ENCODE data around the gene TFE3. TPM values are rescaled to one million over a fixed set of nuclear protein-coding genes. Genes with fewer than 3 reads are reported as not detected.
A peak's percentile ranks its signal among the peaks of the same experiment; 100 is the strongest.

Gene TFE3
- total RNA-seq, 2 donors from 2014 or later = 34.5 to 36.2 TPM

- intact Hi-C loops (cut with DNase I) = no loop called here
- ATAC-seq (no peak), DNase-seq (no peak)
These were observed 21.1 kb upstream of the TFE3 start for GRCh38 chrX:49064303-49064702.

GRCh38 chrX:49063715-49064114 is 20.6 kb upstream of the TFE3 start:
- intact Hi-C loops (cut with DNase I) = no loop called here
- DNase-seq (no peak), ATAC-seq (no peak)

GRCh38 chrX:49061916-49062315 is 18.8 kb upstream of the TFE3 start:
- intact Hi-C loops (cut with DNase I) = no loop called here
- ATAC-seq (no peak), DNase-seq (no peak)

DNA sequence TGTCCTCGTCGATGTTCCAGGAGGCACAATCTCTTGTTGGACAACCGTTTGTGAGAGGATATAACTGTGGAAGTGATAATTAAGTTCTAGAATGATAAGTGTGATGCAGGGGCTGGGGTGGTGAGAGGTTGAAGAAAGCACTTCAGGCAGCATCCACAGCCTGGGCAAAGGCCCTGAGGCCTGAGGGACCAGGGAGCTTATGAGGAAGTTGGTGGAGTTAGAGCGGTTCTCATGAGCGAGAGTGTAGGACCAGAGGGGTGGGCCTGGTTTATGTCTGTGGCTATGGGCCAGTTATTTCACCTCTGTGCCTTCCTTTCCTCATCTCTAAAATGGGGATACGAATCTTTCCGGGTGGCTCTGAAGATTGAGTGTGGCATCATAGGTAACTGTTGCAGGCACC is 18.3 kb upstream of the TFE3 start:
- ATAC-seq = no peak
- intact Hi-C loops (cut with DNase I) = no loop called here
- no peak for DNase-seq

- DNase-seq = no peak
- intact Hi-C loops (cut with DNase I) = no loop called here
- ATAC-seq = no peak
These were observed 17.8 kb upstream of the TFE3 start for GRCh38 chrX:49060914-49061313.

DNA sequence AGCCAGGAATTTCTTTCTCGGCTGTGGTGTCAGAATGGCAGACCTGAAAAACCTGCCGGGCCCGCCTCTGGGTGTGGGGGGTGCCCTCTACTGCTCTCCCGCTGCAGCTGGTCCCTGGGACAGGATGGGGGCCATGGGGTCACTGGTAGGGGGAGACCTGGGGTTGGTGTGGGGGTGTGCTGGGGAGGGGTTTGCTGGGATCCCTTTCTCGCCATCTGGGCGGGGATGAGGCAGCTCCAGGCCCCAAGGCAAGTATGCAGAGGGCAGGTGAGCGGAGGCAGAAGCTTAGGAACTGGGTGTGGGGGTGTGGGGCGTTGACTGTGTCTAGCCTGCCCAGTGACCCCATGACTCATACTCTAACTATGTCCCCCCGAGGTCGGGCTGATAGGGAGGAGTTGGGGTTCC is 16.5 kb upstream of the TFE3 start:
- intact Hi-C loops (cut with DNase I) = no loop called here
- ATAC-seq = peak in 1 of 2 donors; percentile 41
- no peak for DNase-seq

- ATAC-seq = peak in 1 of 2 donors; percentile 48
- DNase-seq = no peak
- intact Hi-C loops (cut with DNase I) = no loop called here
These were observed 16.0 kb upstream of the TFE3 start for GRCh38 chrX:49059201-49059600.

DNA sequence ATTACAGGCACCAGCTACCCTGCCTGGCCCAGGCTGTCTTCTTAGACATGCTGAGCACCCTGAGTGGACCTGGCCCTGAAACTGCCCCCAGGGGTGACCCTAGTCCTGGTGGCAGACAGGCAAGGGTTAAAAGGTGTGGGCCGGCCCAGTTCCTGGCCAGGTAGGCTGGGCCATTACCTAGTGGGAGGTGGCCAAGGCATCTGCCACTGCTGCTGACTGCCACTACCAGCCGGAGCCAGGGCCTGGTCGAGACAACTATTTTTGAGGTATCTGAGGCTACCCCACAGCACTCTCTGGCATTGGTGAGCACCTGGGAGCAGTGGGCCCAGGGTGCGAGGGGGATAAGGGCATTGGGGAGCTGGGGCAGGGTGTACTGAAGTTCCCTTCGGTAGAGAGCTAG is 15.6 kb upstream of the TFE3 start, which contains the start of gene CCDC120:
Gene CCDC120 (plus strand): TSS at position 206 of the 400 bp plus-strand sequence. CDS start 3,043 bp downstream, outside the sequence.
- DNase-seq = no peak
- intact Hi-C loops (cut with DNase I) = no loop called here
- peak in 1 of 2 donors; percentile 60 for ATAC-seq

DNA sequence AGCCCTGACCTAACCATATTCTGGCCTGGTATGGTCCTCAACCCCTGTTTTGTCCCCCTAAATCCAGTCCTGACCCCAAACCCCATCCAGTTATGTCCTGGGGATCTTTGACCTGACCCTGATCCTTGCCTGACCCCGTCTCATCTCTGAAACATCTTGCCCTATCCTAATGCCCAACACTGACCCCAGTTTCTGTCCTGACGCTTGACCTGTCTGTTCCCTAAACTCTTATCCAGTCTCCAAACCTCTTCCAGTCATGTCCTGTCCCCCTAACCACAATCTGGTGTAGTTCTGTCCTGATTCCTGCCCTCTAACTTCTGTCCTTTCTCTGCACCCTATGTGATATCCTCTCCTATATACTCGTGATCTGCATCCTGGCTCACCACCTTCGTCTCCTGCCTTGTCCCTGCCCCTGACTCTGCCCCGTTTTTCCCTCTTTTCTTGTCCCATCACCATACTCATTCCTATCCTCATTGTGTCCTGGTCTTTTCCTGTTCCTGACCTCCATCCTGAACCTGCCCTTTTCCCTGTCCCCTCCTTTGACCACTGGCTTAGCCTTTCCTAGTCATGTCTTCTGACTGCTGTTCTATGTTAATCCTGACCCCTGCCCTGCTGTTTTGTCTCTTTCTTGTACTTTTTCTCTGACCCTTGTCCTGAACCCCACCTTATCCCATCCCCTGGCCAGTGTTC is 11.1 kb upstream of the TFE3 start:
- DNase-seq (no peak), ATAC-seq (no peak)
- intact Hi-C loops (cut with DNase I) = no loop called here

- intact Hi-C loops (cut with DNase I) = no loop called here
- ATAC-seq (peak; percentile 82 to 93), DNase-seq (peak; percentile 75)
These were observed 10.3 kb upstream of the TFE3 start for GRCh38 chrX:49053223-49054072.

DNA sequence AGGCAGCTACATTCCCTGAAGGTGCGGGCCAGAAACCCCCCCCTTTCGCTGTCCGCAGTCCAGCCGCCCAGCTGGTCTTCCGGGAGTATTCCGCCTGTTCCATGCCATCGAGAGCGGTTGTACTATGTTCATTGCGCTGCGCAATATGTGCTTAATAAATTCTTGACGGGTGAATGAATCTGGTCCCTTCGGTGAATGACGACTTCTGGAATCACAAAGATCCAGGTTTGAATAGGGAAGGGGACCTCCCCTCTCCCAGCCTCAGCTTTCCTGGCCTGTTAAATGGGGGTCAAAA is 777 bp upstream of the TFE3 start:
- ATAC-seq (no peak), DNase-seq (no peak)
- intact Hi-C loops (cut with DNase I) = loop anchor here in 1 of 2 donors (5.0 kb wide), 2 partner anchors 72 to 147 kb away; partner anchors contain the start of genes KCND1, PQBP1 and TIMM17B

- peak; percentile 34 for DNase-seq
- ATAC-seq = peak in 1 of 2 donors; percentile 3
- intact Hi-C loops (cut with DNase I) = loop anchor here in 1 of 2 donors (5.0 kb wide), 2 partner anchors 70 to 145 kb away; partner anchors contain the start of genes KCND1, PQBP1 and TIMM17B
These were observed 457 bp downstream of the TFE3 start for GRCh38 chrX:49042581-49043219.

GRCh38 chrX:49041744-49042580 is 1.2 kb downstream of the TFE3 start:
- no peak for ATAC-seq
- intact Hi-C loops (cut with DNase I) = loop anchor here in 1 of 2 donors (5.0 kb wide), 2 partner anchors 70 to 145 kb away; partner anchors contain the start of genes KCND1, PQBP1 and TIMM17B
- no peak for DNase-seq

- ATAC-seq (no peak), DNase-seq (no peak)
- intact Hi-C loops (cut with DNase I) = loop anchor here in 1 of 2 donors (5.0 kb wide), 2 partner anchors 68 to 143 kb away; partner anchors contain the start of genes KCND1, PQBP1 and TIMM17B
These were observed 2.7 kb downstream of the TFE3 start for GRCh38 chrX:49040376-49040955.

GRCh38 chrX:49039598-49040375 is 3.4 kb downstream of the TFE3 start:
- ATAC-seq (peak; percentile 7 to 28), DNase-seq (peak; percentile 77)
- intact Hi-C loops (cut with DNase I) = loop anchor here in 1 of 2 donors (5.0 kb wide), 2 partner anchors 67 to 142 kb away; partner anchors contain the start of genes KCND1, PQBP1 and TIMM17B

GRCh38 chrX:49037883-49038475 is 5.2 kb downstream of the TFE3 start:
- no peak for DNase-seq
- no peak for ATAC-seq
- intact Hi-C loops (cut with DNase I) = no loop called here

GRCh38 chrX:49030283-49030682 is 12.9 kb downstream of the TFE3 start:
- DNase-seq (no peak), ATAC-seq (peak in 1 of 2 donors; percentile 34)
- intact Hi-C loops (cut with DNase I) = no loop called here

All from left cardiac atrium (tissue), 4 donors.